K562 (cell line): Measurements from ENCODE around the gene KASH5. TPM values are rescaled to one million over a fixed set of nuclear protein-coding genes. Genes with fewer than 3 reads are reported as not detected.

Experiments
- ESRRA ChIP-seq: fragments of 450-650 bp; IDR thresholded peaks from 2 replicates; pipeline ENCODE4 v1.6.1; 2014; ENCODE audit warnings: low read depth, mild to moderate bottlenecking, moderate library complexity, borderline replicate concordance
- MGA ChIP-seq: fragments of 450-650 bp; IDR thresholded peaks from 2 replicates; pipeline ENCODE4 v1.6.1; 2016; ENCODE audit warnings: mild to moderate bottlenecking, moderate library complexity
- PHTF2 ChIP-seq: fragments of 250-450 bp; sonication (Bioruptor Pico); IDR thresholded peaks from 2 replicates; pipeline ENCODE4 v1.5.0; 2021; ENCODE audit warnings: mild to moderate bottlenecking
- PRDM10 ChIP-seq: fragments of 450-650 bp; IDR thresholded peaks from 2 replicates; pipeline ENCODE4 v1.6.1; 2018; ENCODE audit not compliant: partially characterized antibody
- RBBP5 ChIP-seq: fragments of 200-600 bp; sonication (generic); IDR thresholded peaks from 2 replicates; pipeline ENCODE4 v1.6.1; 2012; ENCODE audit warnings: borderline replicate concordance, mild to moderate bottlenecking, low read length, control low read depth, inconsistent platforms; ENCODE audit not compliant: insufficient read depth, poor library complexity, severe bottlenecking
- SIN3A ChIP-seq, 2 experiments: fragments of 150-350 bp in 1 of 2; IDR thresholded peaks; 2 replicates each; pipeline ENCODE4 v1.6.1; 2011 to 2016; ENCODE audit warnings: borderline replicate concordance in 2 of 2, low read depth in 2 of 2, low read length in 2 of 2, mild to moderate bottlenecking in 2 of 2, moderate library complexity in 2 of 2; ENCODE audit not compliant: control insufficient read depth in 1 of 2
- TBL1XR1 ChIP-seq, 2 experiments: IDR thresholded peaks; 2 replicates each; pipeline ENCODE4 v1.6.1; 2012; ENCODE audit warnings: improper control_type of control experiment in 2 of 2, low read length in 2 of 2, mild to moderate bottlenecking in 1 of 2
- TSC22D4 ChIP-seq: fragments of 450-650 bp; IDR thresholded peaks from 2 replicates; pipeline ENCODE4 v1.6.1; 2016; ENCODE audit warnings: missing genetic modification characterization, missing biosample characterization, control low read depth
- ZNF589 ChIP-seq: fragments of 200-800 bp; sonication (Bioruptor generic); IDR thresholded peaks from 2 replicates; pipeline ENCODE4 v1.6.1; 2016; ENCODE audit warnings: low read depth, missing genetic modification characterization, missing compliant biosample characterization
- polyA plus RNA-seq, 8 experiments: library from polyadenylated mRNA; depleted of rRNA in 4 of 8; stranded (reverse) in 5 of 8; unstranded in 3 of 8; fragments of >200 nt; fragmentation: Nextera tagmentation in 2 of 8; fragmentation: Illumina TruSeq in 1 of 8; extraction: Ambion mirVana in 2 of 8; extraction: Trizol in 1 of 8; gene quantifications; 2 replicates each; pipeline versions ENCODE4 v1.2.1 to v1.2.3, GENCODE V29; 2011 to 2014; ENCODE audit warnings: inconsistent platforms in 1 of 8, missing spikeins in 1 of 8
- total RNA-seq, 7 experiments: library from RNA; depleted of rRNA in 6 of 7; stranded (reverse); fragments of >200 nt in 6 of 7; fragmentation: Illumina TruSeq in 2 of 7; extraction: Trizol in 2 of 7; gene quantifications; 2 replicates each; pipeline versions ENCODE4 v1.2.1 to v1.2.3, GENCODE V29; 2011 to 2021; ENCODE audit warnings: low replicate concordance in 1 of 7

KASH5 gene
- total and polyA plus RNA-seq, 9 of the 15 experiments (the other 6 are each of a cell fraction or from before 2014, with no cell fraction given) = 0.07 to 0.84 (median 0.34) TPM; not detected in 1

GRCh38 chr19:49339301-49340068 lies 48.6 kb upstream of the KASH5 start (continued):
- TF ChIP-seq MGA (peak; percentile 25; the same call in 1 of the 2 replicates), ESRRA (no peak), TBL1XR1 (IDR thresholded peaks at IDR 0.05; ENCODE audit: low read length in 2 of 2) (no peak), PRDM10 (no peak), SIN3A (IDR thresholded peaks at IDR 0.05; ENCODE audit: borderline replicate concordance in 2 of 2, control insufficient read depth in 1 of 2, low read depth in 2 of 2, low read length in 2 of 2) (no peak), RBBP5 (no peak), PHTF2 (CRISPR knock-in tag) (no peak), ZNF589 (CRISPR knock-in tag) (no peak), TSC22D4 (tag) (no peak)
